Fibroblast of mammary gland (primary cell): Measurements from ENCODE around the gene HOXB9.

ENCODE experiments used
- DNase-seq: peaks from one replicate; pipeline ENCODE4 v3.0.0-alpha.2; 2010; ENCODE audit warnings: low read depth
- H3K4me3 ChIP-seq: 2 replicates; pipeline ENCODE4 v1.5.1; 2011; ENCODE audit warnings: low read depth, mild to moderate bottlenecking, low read length, moderate library complexity; ENCODE audit not compliant: control insufficient read depth
- TF ChIP-seq, protein P1 (sequence below): conservative IDR thresholded peaks from 2 replicates; pipeline ENCODE4 v1.5.1; 2011; ENCODE audit warnings: low read depth, low read length, inconsistent platforms; ENCODE audit not compliant: control insufficient read depth, insufficient read depth

The HOXB9 gene

GRCh38 chr17:48627623-48628521 is 1.7 kb upstream of the HOXB9 start:
- TF ChIP-seq, protein P1, sequence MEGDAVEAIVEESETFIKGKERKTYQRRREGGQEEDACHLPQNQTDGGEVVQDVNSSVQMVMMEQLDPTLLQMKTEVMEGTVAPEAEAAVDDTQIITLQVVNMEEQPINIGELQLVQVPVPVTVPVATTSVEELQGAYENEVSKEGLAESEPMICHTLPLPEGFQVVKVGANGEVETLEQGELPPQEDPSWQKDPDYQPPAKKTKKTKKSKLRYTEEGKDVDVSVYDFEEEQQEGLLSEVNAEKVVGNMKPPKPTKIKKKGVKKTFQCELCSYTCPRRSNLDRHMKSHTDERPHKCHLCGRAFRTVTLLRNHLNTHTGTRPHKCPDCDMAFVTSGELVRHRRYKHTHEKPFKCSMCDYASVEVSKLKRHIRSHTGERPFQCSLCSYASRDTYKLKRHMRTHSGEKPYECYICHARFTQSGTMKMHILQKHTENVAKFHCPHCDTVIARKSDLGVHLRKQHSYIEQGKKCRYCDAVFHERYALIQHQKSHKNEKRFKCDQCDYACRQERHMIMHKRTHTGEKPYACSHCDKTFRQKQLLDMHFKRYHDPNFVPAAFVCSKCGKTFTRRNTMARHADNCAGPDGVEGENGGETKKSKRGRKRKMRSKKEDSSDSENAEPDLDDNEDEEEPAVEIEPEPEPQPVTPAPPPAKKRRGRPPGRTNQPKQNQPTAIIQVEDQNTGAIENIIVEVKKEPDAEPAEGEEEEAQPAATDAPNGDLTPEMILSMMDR: no peak
- DNase-seq: no peak
- no peak overlapping the region for H3K4me3 ChIP-seq

DNA sequence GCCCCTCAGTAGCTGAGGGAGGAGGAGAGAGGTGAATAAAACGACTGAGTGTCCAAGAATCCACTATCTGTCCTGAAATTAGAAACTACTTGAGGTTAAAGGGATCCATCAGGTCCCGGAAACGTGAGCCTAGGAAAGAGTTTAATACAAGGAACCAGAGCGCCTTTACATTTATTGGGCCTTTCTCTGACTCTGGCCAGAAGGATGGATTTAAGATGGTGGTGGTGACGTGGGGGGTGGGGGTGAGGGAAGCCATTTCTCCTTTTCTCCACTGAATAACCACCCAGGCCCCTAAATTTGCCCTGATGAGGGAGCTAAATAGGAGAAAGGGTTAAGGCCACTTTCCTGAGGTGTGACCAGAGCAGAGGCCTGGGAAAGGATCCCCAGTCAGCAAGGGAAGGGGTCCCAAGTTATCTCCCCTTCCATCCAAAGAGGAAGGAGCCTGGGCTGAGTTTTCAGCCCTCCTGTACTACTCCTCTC is 1.0 kb upstream of the HOXB9 start:
- no peak overlapping the region for H3K4me3 ChIP-seq
- TF ChIP-seq, protein P1: no peak
- DNase-seq: no peak

DNA sequence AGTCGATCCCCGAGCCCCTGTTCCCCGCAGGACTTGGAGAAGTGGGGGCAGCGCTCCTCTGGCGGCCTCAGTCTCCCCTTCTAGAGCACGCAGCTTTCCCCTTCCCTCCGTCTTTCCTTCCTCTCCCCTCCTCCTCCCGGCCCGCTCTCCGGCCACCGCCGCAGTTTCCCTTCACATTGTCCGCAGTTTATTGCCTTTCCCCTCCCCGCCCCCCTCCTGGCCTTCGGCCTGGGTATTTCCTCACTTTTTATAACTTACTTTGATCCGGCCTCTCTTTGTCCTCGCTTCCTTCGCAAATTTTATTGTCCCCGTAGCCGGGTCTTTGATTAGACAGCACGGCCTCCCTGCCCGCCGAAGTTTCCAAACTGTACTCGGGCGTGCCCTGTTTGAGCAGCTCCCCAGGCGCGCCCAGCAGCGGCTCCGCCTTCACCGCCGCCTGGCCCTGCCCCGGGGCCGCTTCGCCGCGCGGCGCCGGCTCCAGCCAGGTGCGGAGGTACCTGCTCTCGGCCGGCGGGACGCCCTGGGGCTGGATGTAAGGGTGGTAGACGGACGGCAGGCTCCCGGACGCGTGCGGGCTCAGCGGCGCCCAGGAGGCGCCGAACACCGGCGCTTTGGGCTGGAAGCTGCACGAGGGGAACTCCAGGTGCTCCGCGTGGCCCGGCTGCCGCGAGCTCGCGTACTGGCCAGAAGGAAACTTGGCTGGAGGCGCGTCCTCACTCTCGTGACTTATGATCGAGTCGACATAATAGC is 488 bp downstream of the HOXB9 start:
- TF ChIP-seq, protein P1: no peak
- peak overlapping the region; percentile 17 for H3K4me3 ChIP-seq
- no peak for DNase-seq

DNA sequence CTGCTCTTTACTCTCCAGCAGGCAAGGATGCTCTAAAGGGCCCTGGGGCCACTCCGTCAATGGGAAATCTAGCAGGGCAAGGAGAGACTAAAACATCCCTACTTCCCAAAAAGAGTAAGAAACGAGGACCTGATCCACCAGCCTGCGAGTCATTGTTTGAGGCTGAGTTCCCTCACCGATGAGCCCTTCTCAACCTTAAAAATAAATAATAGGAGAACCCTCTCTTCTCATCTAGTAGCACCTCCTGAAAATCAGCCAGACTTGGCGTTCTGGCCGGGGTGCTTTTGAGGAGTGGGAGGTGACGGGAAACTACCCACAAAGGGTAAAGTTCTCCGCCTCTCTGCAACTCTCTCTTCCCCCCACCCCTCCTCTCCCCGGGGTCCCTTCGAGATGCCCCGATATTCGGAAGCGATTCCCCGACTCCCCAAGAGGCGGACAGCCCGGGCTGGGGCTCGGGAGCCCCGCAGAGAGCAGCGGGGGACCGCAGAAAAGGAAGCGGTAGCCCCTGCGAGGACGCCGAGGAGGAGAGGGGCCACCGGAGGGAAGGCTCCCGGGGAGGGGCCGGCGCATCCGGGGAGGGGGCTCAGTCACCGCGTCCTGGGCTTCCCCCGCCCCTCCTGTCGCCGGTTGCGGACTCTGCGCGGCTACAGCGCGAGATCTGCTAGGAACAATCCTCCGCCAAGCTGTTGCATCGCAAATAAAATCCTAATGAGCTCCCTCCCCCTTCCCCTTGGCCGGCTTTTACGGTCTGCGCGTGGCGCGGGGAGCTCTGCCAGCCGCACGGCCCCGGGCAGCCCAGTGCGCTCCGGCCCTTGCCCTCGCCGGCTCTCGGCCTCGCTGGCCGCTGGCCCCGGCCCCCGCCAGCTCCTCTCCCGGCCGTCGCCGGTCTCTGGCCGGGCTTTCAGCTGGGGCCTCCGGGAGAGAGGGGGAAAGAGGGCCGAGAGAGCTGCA is 1.3 kb downstream of the HOXB9 start:
- no peak for DNase-seq
- H3K4me3 ChIP-seq: peak overlapping the region; percentile 17
- TF ChIP-seq, protein P1: no peak

DNA sequence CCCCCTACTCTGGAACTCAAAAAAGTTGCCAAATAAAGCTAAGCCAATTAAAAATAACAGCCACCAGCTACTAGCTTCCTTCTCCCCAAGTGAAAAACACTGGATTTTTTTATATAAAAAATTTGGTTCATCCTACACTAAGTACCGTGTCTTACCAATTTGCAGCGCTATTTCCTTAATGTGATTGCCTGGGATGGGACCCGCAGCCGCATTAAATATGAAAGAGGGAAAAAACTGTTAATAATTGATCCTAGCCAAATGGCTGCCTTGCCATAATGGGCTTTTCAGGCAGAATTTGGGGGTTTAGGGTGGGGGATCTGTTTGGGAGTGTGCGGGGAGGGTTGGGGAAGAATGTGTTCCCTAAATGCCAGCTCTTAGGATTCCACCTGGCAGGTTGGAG is 2.0 kb downstream of the HOXB9 start:
- DNase-seq: no peak
- H3K4me3 ChIP-seq: no peak overlapping the region
- TF ChIP-seq, protein P1: no peak

DNA sequence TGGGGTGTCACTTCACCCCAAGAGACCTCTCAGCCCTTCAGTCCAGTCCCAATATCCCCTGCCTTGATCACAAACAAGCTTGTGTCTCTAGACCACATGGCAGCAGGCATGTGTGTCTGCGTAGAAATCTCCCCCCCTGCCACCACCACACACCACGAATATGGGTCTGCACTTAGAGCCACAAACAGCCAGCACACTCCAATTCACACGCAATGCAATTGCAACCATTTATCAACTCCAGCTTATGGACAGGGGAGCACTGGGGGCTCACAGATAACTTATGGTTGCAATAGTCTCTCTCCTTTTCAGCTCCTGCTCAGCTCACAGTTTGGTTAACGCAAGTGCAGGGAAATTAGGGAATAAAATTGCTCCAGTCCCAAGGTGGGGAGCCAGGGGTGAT is 2.6 kb downstream of the HOXB9 start:
- H3K4me3 ChIP-seq: no peak overlapping the region
- no peak for DNase-seq
- TF ChIP-seq, protein P1: no peak
